HFFc6 (cell line): ENCODE results near the gene TACC2. TPM values are rescaled to one million over a fixed set of nuclear protein-coding genes. Genes with fewer than 3 reads are reported as not detected.

Experiments
- DNase-seq: peaks from one replicate; pipeline ENCODE4 v3.0.0-alpha.2; 2018
- H3K27ac Mint-ChIP-seq: 2 replicates; pipeline ENCODE4 v1.8.0; 2020; ENCODE audit warnings: mild to moderate bottlenecking, mixed read lengths
- H3K27me3 Mint-ChIP-seq: 2 replicates; pipeline ENCODE4 v1.8.0; 2021; ENCODE audit warnings: mild to moderate bottlenecking, moderate library complexity, mixed read lengths; ENCODE audit not compliant: insufficient read depth
- H3K36me3 Mint-ChIP-seq: 2 replicates; pipeline ENCODE4 v1.8.0; 2021; ENCODE audit warnings: low read depth, mixed read lengths
- H3K4me1 Mint-ChIP-seq: 2 replicates; pipeline ENCODE4 v1.8.0; 2020; ENCODE audit warnings: low read depth, mixed read lengths
- H3K4me3 Mint-ChIP-seq: 2 replicates; pipeline ENCODE4 v1.8.0; 2020; ENCODE audit warnings: mild to moderate bottlenecking, moderate library complexity, mixed read lengths
- H3K9me3 Mint-ChIP-seq: 2 replicates; pipeline ENCODE4 v1.8.0; 2020; ENCODE audit warnings: mild to moderate bottlenecking, mixed read lengths
- CTCF ChIP-seq: fragments of 200-600 bp; sonication (generic); IDR thresholded peaks from 2 replicates; pipeline ENCODE4 v1.5.0; 2021; ENCODE audit warnings: antibody characterized with exemption, mild to moderate bottlenecking
- total RNA-seq, 6 experiments: library from RNA; stranded (reverse); fragmentation: NEBNext Ultra II Directional; extraction: Animal tissue kit (Norgen Biotek cat#: 25700); gene quantifications; 2 replicates in 1 of 6; 3 replicates in 5 of 6; pipeline ENCODE4 v1.2.3, GENCODE V29; 2021

TACC2 gene
- total RNA-seq, 6 experiments from 2014 or later = 15.9 to 19.5 (median 17.5) TPM

DNA sequence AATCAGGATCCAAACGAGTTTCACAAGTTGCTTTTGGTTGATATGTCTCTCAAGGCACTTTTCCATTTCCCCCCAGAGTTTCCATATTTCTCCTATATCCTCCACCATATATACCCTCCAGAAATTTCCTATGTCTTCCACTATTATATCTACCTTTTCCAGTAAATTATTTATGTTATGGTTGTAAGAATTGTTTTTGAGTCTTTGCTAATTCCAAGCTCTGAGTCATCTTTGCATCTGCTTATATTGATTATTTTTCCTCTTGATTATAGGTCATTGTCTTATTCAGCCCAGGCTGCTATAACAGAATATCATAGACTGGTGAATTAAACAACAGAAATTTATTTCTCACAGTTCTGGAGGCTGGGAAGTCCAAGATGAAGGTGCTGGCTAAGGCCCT is 12.7 kb downstream of the TACC2 start:
- H3K27me3 Mint-ChIP-seq = peaks cover 16% of the 10 kb centered on the region
- peaks cover 6% of the 10 kb centered on the region; the same call in 1 of the 2 replicates for H3K4me1 Mint-ChIP-seq
- DNase-seq = no peak
- H3K27ac Mint-ChIP-seq = no peak overlapping the region
- H3K9me3 Mint-ChIP-seq = peaks cover 29% of the 10 kb centered on the region
- no peak overlapping the region for H3K4me3 Mint-ChIP-seq
- peaks cover 10% of the 10 kb centered on the region for H3K36me3 Mint-ChIP-seq
- TF ChIP-seq CTCF = no peak

DNA sequence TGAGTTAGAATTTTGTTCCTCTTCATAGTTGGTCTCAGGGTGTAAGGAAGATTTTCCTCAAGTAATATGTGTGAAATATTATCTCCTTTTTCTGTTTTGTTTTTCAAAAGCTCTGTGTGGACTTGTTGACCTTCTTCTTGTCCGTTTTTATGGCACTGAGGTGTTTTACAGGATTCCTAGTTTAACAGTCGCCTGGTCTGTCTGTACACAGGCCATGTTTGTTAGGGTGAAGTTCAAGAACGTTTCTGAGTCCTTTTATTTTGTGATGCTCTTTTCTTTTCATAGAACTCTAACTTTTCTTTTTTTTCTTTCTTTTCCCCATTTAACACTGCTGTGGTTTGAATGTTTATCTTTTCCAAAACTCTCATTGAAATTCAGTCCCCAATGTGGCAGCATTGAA is 18.5 kb downstream of the TACC2 start:
- Mint-ChIP-seq H3K4me3 (no peak overlapping the region), H3K9me3 (peaks cover 9% of the 10 kb centered on the region), H3K27ac (no peak overlapping the region), H3K27me3 (peaks cover 7% of the 10 kb centered on the region), H3K36me3 (no peaks in the 10 kb centered on the region), H3K4me1 (no peaks in the 10 kb centered on the region)
- DNase-seq = no peak
- no peak for TF ChIP-seq CTCF

DNA sequence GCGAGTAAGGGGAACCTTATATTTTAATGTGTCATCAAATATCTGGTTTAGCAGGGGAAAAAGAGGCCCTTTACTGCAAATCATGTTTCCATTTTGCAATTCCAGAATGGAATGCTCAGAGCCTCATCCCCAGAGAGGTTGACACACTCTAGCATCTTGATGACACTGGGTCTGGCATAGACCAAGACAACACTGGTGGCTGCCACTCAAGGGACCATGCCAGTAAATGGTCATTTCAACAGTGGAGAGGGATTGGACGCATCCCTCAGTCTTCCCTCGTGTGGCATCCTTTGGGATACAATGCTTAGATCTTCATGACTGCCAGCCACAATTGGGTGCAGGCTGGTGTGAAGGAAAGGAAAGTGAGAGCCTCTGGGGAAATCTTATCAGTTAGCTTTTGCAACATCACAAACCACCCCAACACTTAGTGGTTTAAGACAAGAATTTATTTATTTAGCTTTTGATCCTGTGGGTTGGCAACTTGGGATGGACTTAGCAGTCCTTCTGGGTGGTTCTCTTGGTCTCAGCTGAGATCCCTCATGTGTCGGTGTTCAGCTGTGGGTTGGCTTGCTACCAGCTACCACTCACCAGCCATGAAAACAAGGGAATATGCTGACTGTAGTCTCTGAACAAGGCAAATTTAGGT is 21.6 kb downstream of the TACC2 start:
- no peaks in the 10 kb centered on the region for H3K36me3 Mint-ChIP-seq
- no peak for DNase-seq
- no peaks in the 10 kb centered on the region for H3K4me1 Mint-ChIP-seq
- TF ChIP-seq CTCF = no peak
- H3K9me3 Mint-ChIP-seq = peaks cover 9% of the 10 kb centered on the region; the same call in 1 of the 2 replicates
- H3K4me3 Mint-ChIP-seq = no peak overlapping the region
- H3K27ac Mint-ChIP-seq = no peak overlapping the region
- H3K27me3 Mint-ChIP-seq = peaks cover 24% of the 10 kb centered on the region

- DNase-seq = no peak
- Mint-ChIP-seq H3K9me3 (peaks cover 9% of the 10 kb centered on the region; the same call in 1 of the 2 replicates), H3K4me3 (no peak overlapping the region), H3K27me3 (peaks cover 32% of the 10 kb centered on the region), H3K27ac (no peak overlapping the region), H3K36me3 (no peaks in the 10 kb centered on the region), H3K4me1 (no peaks in the 10 kb centered on the region)
- no peak for TF ChIP-seq CTCF
Observed at GRCh38 chr10:122012731-122013130, 23.8 kb downstream of the TACC2 start.

- Mint-ChIP-seq H3K36me3 (no peaks in the 10 kb centered on the region), H3K27ac (no peak overlapping the region), H3K9me3 (peaks cover 9% of the 10 kb centered on the region; the same call in 1 of the 2 replicates), H3K4me3 (no peak overlapping the region), H3K4me1 (peaks cover 3% of the 10 kb centered on the region; the same call in 1 of the 2 replicates), H3K27me3 (peaks cover 37% of the 10 kb centered on the region)
- no peak for DNase-seq
- TF ChIP-seq CTCF = no peak
Observed at GRCh38 chr10:122013311-122013780, 24.4 kb downstream of the TACC2 start.
